Memory B cell (primary cell): ENCODE data around the gene TRAF5.

Experiments used
- ATAC-seq: fragments of 150-1000 bp; cut with Tn5 transposase; 2 replicates; pipeline ENCODE4 v1.10.0; 2021; ENCODE audit warnings: low read depth, mild to moderate bottlenecking, moderate library complexity
- DNase-seq, 2 donors: peaks; one replicate each; pipeline ENCODE4 v3.0.0; 2022; ENCODE audit warnings: low spot score in 2 of 2
- H3K27ac Mint-ChIP-seq: one replicate; pipeline ENCODE4 v1.8.0; 2022; ENCODE audit warnings: mild to moderate bottlenecking, moderate library complexity, mixed read lengths
- H3K27me3 Mint-ChIP-seq: one replicate; pipeline ENCODE4 v1.8.0; 2022; ENCODE audit warnings: mixed read lengths
- H3K36me3 Mint-ChIP-seq: one replicate; pipeline ENCODE4 v1.8.0; 2022; ENCODE audit warnings: mild to moderate bottlenecking, mixed read lengths
- H3K4me1 Mint-ChIP-seq: one replicate; pipeline ENCODE4 v1.8.0; 2022; ENCODE audit warnings: mixed read lengths
- H3K4me3 Mint-ChIP-seq: one replicate; pipeline ENCODE4 v1.8.0; 2022; ENCODE audit warnings: mild to moderate bottlenecking, moderate library complexity, mixed read lengths
- H3K9me3 Mint-ChIP-seq: one replicate; pipeline ENCODE4 v1.8.0; 2022; ENCODE audit warnings: mixed read lengths

The TRAF5 gene, protein sequence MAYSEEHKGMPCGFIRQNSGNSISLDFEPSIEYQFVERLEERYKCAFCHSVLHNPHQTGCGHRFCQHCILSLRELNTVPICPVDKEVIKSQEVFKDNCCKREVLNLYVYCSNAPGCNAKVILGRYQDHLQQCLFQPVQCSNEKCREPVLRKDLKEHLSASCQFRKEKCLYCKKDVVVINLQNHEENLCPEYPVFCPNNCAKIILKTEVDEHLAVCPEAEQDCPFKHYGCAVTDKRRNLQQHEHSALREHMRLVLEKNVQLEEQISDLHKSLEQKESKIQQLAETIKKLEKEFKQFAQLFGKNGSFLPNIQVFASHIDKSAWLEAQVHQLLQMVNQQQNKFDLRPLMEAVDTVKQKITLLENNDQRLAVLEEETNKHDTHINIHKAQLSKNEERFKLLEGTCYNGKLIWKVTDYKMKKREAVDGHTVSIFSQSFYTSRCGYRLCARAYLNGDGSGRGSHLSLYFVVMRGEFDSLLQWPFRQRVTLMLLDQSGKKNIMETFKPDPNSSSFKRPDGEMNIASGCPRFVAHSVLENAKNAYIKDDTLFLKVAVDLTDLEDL

GRCh38 chr1:211326528-211327345, at the start of gene TRAF5:
TRAF5 (plus strand) TSS chr1:211326833; CDS start chr1:211353240, 26,407 bp downstream.
- Mint-ChIP-seq H3K4me1 (peaks cover 56% of the 10 kb centered on the region), H3K9me3 (no peaks in the 10 kb centered on the region), H3K36me3 (peaks cover 12% of the 10 kb centered on the region), H3K27me3 (no peaks in the 10 kb centered on the region), H3K27ac (peak within 1 kb of the TSS; percentile 98), H3K4me3 (peak within 1 kb of the TSS; percentile 96)
- peak; percentile 39 to 62 for DNase-seq
- peak; percentile 36 for ATAC-seq

DNA sequence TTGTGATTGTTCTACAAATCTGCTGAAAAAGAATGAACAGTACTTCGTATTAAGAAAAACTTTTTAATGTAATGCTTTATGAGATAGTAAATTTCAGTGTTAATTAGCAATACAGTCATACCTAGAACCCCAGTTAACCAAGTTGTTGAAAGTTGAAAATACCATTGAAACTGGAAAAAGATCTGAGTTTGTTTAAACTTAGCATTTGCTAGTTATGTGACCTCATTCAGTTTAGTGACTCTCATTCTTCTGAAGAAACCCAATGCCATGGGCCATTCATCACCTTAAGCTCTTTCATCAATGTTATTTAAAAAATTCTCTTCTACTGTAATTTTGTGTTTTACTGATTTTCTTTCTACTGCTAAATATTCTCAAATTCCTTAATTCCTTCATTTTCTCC, 47.3 kb upstream of the TRAF5 start:
- no peak overlapping the region for H3K27ac Mint-ChIP-seq
- H3K36me3 Mint-ChIP-seq = peaks cover 6% of the 10 kb centered on the region
- no peaks in the 10 kb centered on the region for H3K4me1 Mint-ChIP-seq
- H3K9me3 Mint-ChIP-seq = no peaks in the 10 kb centered on the region
- H3K27me3 Mint-ChIP-seq = no peaks in the 10 kb centered on the region
- DNase-seq = no peak
- H3K4me3 Mint-ChIP-seq = no peak overlapping the region
- no peak for ATAC-seq

GRCh38 chr1:211280910-211281309, 45.7 kb upstream of the TRAF5 start:
- peaks cover 10% of the 10 kb centered on the region for H3K36me3 Mint-ChIP-seq
- DNase-seq = no peak
- H3K27ac Mint-ChIP-seq = no peak overlapping the region
- no peaks in the 10 kb centered on the region for H3K9me3 Mint-ChIP-seq
- H3K27me3 Mint-ChIP-seq = no peaks in the 10 kb centered on the region
- ATAC-seq = no peak
- H3K4me1 Mint-ChIP-seq = no peaks in the 10 kb centered on the region
- no peak overlapping the region for H3K4me3 Mint-ChIP-seq

DNA sequence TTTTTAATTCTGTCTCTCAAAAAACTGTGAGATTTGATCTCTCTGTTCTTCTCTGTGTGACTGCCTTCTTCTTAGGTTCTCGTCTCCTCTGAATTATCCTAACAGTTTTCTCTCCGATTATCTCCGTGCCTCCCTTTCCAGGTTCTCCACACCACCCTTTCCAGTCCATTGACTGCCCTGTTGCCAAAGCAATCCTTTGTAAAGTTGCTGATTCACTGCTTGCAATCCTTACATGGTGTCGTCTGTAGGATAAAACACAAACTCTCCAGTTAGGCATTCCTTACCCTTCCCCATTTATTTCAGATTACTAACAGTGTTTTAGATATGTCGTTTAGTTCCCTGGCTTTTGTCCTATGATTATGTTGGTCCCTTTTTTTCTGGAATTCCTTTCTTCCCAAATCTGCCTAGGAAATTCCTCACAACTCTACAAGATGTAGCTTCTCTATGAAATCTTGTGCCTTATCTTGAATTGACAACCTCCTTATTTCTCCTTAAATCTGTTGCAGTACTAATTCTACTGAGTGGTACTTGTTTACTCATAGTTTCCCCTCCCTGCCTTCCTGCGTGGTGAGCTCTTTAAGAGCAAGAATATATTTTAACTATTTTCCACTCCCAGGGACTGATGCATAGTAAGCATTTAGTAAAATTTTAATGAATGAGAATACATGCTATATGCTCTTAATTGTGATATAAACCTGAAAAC, 45.2 kb upstream of the TRAF5 start:
- DNase-seq (no peak), ATAC-seq (no peak)
- Mint-ChIP-seq H3K36me3 (peaks cover 10% of the 10 kb centered on the region), H3K9me3 (no peaks in the 10 kb centered on the region), H3K27me3 (no peaks in the 10 kb centered on the region), H3K27ac (no peak overlapping the region), H3K4me3 (no peak overlapping the region), H3K4me1 (no peaks in the 10 kb centered on the region)

DNA sequence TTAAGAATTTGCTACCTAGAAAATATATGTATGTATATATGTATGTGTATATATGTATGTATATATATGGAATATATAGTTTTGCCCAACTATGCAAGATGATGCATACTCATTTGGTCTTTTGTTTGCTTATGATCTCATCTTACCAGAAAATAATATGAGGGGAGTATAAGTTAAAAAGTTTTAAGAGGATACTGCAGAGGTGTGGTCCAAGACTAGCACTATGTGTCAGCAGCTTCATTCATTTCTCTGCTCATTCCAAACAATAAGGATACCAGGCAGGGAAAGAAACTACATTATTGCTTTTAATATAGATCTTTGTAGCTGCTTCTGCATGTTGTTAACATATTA, 44.6 kb upstream of the TRAF5 start:
- DNase-seq (no peak), ATAC-seq (no peak)
- Mint-ChIP-seq H3K4me1 (peaks cover under 1% of the 10 kb centered on the region), H3K36me3 (peaks cover 10% of the 10 kb centered on the region), H3K27ac (no peak overlapping the region), H3K9me3 (no peaks in the 10 kb centered on the region), H3K4me3 (no peak overlapping the region), H3K27me3 (no peaks in the 10 kb centered on the region)

DNA sequence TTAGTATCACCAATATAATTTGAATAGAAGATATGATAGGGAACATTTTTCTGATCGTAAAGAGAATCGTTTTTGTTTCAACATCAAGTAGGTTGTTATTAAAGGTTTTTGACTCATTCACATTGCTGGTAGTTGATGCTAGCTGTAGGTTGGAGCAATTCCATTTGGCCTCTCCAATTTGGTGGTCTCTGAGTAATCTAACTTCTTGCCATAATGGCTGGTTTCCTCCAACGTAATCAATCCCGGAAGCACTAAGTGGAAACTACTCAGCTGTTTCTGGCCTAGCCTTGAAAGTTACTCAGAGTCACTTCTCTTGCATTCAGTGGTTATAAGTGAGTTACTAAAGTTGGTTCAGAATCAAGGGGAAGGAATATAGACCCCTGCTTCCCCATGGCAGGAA, 41.4 kb upstream of the TRAF5 start:
- no peak overlapping the region for H3K27ac Mint-ChIP-seq
- ATAC-seq = no peak
- H3K4me1 Mint-ChIP-seq = peaks cover 3% of the 10 kb centered on the region
- H3K27me3 Mint-ChIP-seq = no peaks in the 10 kb centered on the region
- H3K36me3 Mint-ChIP-seq = peaks cover 19% of the 10 kb centered on the region
- no peak for DNase-seq
- H3K4me3 Mint-ChIP-seq = no peak overlapping the region
- no peaks in the 10 kb centered on the region for H3K9me3 Mint-ChIP-seq

- ATAC-seq = no peak
- peaks cover 31% of the 10 kb centered on the region for H3K36me3 Mint-ChIP-seq
- no peak overlapping the region for H3K4me3 Mint-ChIP-seq
- no peak for DNase-seq
- peaks cover 3% of the 10 kb centered on the region for H3K4me1 Mint-ChIP-seq
- H3K27ac Mint-ChIP-seq = no peak overlapping the region
- H3K9me3 Mint-ChIP-seq = no peaks in the 10 kb centered on the region
- H3K27me3 Mint-ChIP-seq = no peaks in the 10 kb centered on the region
Measured at GRCh38 chr1:211287218-211287617, 39.4 kb upstream of the TRAF5 start.

GRCh38 chr1:211292411-211292810, 34.2 kb upstream of the TRAF5 start:
- H3K4me3 Mint-ChIP-seq = no peak overlapping the region
- no peaks in the 10 kb centered on the region for H3K9me3 Mint-ChIP-seq
- peaks cover 3% of the 10 kb centered on the region for H3K4me1 Mint-ChIP-seq
- no peaks in the 10 kb centered on the region for H3K27me3 Mint-ChIP-seq
- H3K27ac Mint-ChIP-seq = no peak overlapping the region
- DNase-seq (no peak), ATAC-seq (no peak)
- peaks cover 33% of the 10 kb centered on the region for H3K36me3 Mint-ChIP-seq

- Mint-ChIP-seq H3K27ac (no peak overlapping the region), H3K27me3 (no peaks in the 10 kb centered on the region), H3K4me1 (peaks cover 7% of the 10 kb centered on the region), H3K4me3 (no peak overlapping the region), H3K36me3 (peaks cover 38% of the 10 kb centered on the region), H3K9me3 (no peaks in the 10 kb centered on the region)
- ATAC-seq = no peak
- DNase-seq = no peak
Measured at GRCh38 chr1:211296396-211296795, 30.2 kb upstream of the TRAF5 start.

DNA sequence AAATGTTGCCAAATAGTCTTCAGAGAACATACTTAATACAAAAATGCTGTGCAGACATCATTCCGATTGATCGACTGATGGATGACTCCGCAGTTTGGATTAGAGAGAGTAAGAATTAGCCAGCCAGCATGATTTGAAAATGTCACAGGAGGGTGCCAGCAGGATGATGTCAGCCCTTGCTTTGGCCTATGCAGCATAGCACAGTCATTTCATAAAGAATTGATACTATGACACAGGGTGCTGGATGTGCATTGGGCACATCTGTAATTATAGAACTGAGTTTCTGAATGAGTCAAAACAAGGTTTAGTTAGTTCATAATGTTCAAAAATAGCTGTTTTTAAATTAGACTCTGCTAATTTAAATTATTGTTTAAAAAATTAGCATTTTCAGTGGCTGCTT, 21.6 kb upstream of the TRAF5 start:
- H3K27ac Mint-ChIP-seq = peak overlapping the region; percentile 60
- no peak overlapping the region for H3K4me3 Mint-ChIP-seq
- ATAC-seq = no peak
- no peak for DNase-seq
- H3K27me3 Mint-ChIP-seq = no peaks in the 10 kb centered on the region
- H3K4me1 Mint-ChIP-seq = peaks cover 3% of the 10 kb centered on the region
- peaks cover 20% of the 10 kb centered on the region for H3K36me3 Mint-ChIP-seq
- H3K9me3 Mint-ChIP-seq = no peaks in the 10 kb centered on the region

GRCh38 chr1:211309617-211310016, 17.0 kb upstream of the TRAF5 start:
- Mint-ChIP-seq H3K27me3 (no peaks in the 10 kb centered on the region), H3K27ac (peak overlapping the region; percentile 15), H3K4me1 (peaks cover 2% of the 10 kb centered on the region), H3K9me3 (no peaks in the 10 kb centered on the region), H3K4me3 (no peak overlapping the region), H3K36me3 (peaks cover 16% of the 10 kb centered on the region)
- DNase-seq (no peak), ATAC-seq (no peak)

DNA sequence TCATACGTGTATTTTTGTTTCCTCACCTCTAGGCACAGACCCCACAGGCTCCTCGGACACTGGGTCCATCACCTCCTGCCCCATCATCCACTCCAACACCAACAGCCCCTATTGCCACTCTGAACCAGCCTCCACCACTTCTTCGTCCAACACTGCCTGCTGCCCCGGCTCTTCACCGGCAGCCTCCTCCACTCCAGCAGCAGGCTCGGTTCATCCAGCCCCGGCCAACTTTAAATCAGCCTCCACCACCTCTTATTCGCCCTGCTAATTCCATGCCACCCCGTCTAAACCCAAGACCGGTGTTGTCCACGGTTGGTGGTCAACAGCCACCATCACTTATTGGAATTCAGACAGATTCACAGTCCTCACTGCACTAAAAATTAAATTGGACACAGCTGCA, 13.2 kb upstream of the TRAF5 start:
- no peak overlapping the region for H3K4me3 Mint-ChIP-seq
- ATAC-seq = no peak

GRCh38 chr1:211318576-211319280, 7.9 kb upstream of the TRAF5 start:
- Mint-ChIP-seq H3K4me3 (no peak overlapping the region), H3K27ac (no peak overlapping the region)

More for the DNA sequence above, 13.2 kb upstream of the TRAF5 start:
- Mint-ChIP-seq H3K27ac (peak overlapping the region; percentile 32), H3K4me1 (peaks cover 6% of the 10 kb centered on the region), H3K27me3 (no peaks in the 10 kb centered on the region), H3K36me3 (peaks cover 15% of the 10 kb centered on the region), H3K9me3 (no peaks in the 10 kb centered on the region)
- no peak for DNase-seq

More at GRCh38 chr1:211318576-211319280, 7.9 kb upstream of the TRAF5 start:
- no peak for ATAC-seq
- H3K36me3 Mint-ChIP-seq = peaks cover 2% of the 10 kb centered on the region
- H3K27me3 Mint-ChIP-seq = no peaks in the 10 kb centered on the region
- no peaks in the 10 kb centered on the region for H3K9me3 Mint-ChIP-seq
- DNase-seq = no peak
- peaks cover 9% of the 10 kb centered on the region for H3K4me1 Mint-ChIP-seq
